MM.1S (cell line): ENCODE measurements around the gene RPL27.

Experiments used
- DNase-seq: peaks from one replicate; pipeline ENCODE4 v3.0.0-alpha.2; 2015
- H2AFZ ChIP-seq: fragments of 300-600 bp; sonication (generic); 2 replicates; pipeline ENCODE4 v1.6.0; 2016; ENCODE audit warnings: antibody characterized with exemption, low read length
- H3F3A ChIP-seq: fragments of 300-600 bp; sonication (generic); 2 replicates; pipeline ENCODE4 v1.6.1; 2016; ENCODE audit warnings: mild to moderate bottlenecking, antibody characterized with exemption, low read length, moderate library complexity, mixed read lengths; ENCODE audit not compliant: insufficient read depth
- H3K27ac ChIP-seq: fragments of 300-600 bp; sonication (generic); 2 replicates; pipeline ENCODE4 v1.5.1; 2016; ENCODE audit warnings: mild to moderate bottlenecking, low read length
- H3K27me3 ChIP-seq: fragments of 300-600 bp; sonication (generic); replicated peaks from 2 replicates; pipeline ENCODE4 v1.6.0; 2016; ENCODE audit warnings: low read length; ENCODE audit not compliant: insufficient read depth
- H3K36me3 ChIP-seq: fragments of 300-600 bp; sonication (generic); replicated peaks from 2 replicates; pipeline ENCODE4 v1.6.1; 2016; ENCODE audit warnings: mild to moderate bottlenecking, low read length, mixed read lengths; ENCODE audit not compliant: insufficient read depth
- H3K4me1 ChIP-seq: fragments of 300-600 bp; sonication (generic); 2 replicates; pipeline ENCODE4 v1.6.1; 2016; ENCODE audit warnings: low read length, mixed read lengths
- H3K4me2 ChIP-seq: fragments of 300-600 bp; sonication (generic); 2 replicates; pipeline ENCODE4 v1.6.0; 2016; ENCODE audit warnings: low read depth, low read length
- H3K4me3 ChIP-seq: fragments of 300-600 bp; sonication (generic); 2 replicates; pipeline ENCODE4 v1.5.1; 2016; ENCODE audit warnings: low read length, mixed read lengths
- H3K79me2 ChIP-seq: fragments of 300-600 bp; sonication (generic); 2 replicates; pipeline ENCODE4 v1.6.1; 2016; ENCODE audit warnings: mixed run types, low read length, mixed read lengths
- H3K9ac ChIP-seq: fragments of 300-600 bp; sonication (generic); 2 replicates; pipeline ENCODE4 v1.6.1; 2016; ENCODE audit warnings: low read length, mixed read lengths
- H3K9me2 ChIP-seq: fragments of 300-600 bp; sonication (generic); replicated peaks from 2 replicates; pipeline ENCODE4 v1.6.1; 2016; ENCODE audit warnings: mild to moderate bottlenecking, low read length, mixed read lengths; ENCODE audit not compliant: insufficient read depth
- H3K9me3 ChIP-seq: fragments of 300-600 bp; sonication (generic); replicated peaks from 2 replicates; pipeline ENCODE4 v1.6.1; 2016; ENCODE audit warnings: mild to moderate bottlenecking, low read length, mixed read lengths; ENCODE audit not compliant: insufficient read depth
- H4K20me1 ChIP-seq: fragments of 300-600 bp; sonication (generic); 2 replicates; pipeline ENCODE4 v1.6.1; 2016; ENCODE audit warnings: mild to moderate bottlenecking, low read length, moderate library complexity, mixed read lengths; ENCODE audit not compliant: insufficient read depth
- EZH2 ChIP-seq: fragments of 300-600 bp; sonication (generic); optimal IDR thresholded peaks from 2 replicates; pipeline ENCODE3; 2017; ENCODE audit warnings: low read depth, mild to moderate bottlenecking, antibody characterized with exemption, low read length, mixed read lengths
- EZH2phosphoT487 ChIP-seq: fragments of 300-600 bp; sonication (generic); IDR thresholded peaks from 2 replicates; pipeline ENCODE4 v1.6.1; 2018; ENCODE audit warnings: antibody characterized with exemption, low read length
- TF ChIP-seq, protein P1 (sequence below): fragments of 300-600 bp; sonication (generic); IDR thresholded peaks from 2 replicates; pipeline ENCODE4 v1.5.1; 2016; ENCODE audit warnings: antibody characterized with exemption, low read length, mixed read lengths

RPL27 gene

DNA sequence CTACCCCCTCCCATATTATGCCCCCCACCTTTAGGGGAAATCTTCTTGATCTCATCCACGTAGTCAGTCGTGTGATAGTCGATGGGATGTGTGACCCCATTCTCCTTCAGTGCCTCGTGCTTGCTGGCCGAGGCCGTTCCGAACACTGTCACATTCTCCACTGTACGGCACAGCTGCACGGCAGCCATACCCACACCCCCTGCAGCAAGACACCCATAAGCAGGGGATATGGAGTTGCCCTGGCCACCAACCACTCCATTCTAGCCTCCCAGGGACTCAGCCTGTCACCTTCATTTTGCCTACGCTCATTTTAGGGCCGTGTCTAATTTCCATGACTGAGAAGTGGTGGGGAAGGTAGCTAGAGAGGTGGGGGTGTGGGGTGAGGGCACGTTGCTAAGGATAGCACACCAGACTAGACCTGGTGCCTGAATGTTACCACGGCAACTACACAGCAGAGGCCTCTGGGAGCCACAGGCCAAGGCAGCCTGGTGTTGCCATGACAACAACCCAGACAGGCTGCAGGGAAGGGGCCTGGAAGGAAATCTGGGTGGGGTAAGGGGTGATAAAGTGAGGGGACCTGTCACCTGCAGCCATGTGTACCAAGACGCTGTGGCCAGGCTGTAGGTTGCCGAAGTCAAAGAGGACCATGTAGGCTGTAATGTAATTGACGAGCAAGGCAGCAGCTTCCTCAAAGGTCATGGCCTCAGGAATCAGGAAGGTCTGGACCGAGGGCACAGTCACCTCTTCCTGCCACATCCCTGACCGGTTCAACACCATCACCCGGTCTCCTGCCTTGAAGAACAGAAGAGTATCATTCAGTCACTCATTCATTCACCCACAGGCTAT, 20.0 kb downstream of the RPL27 start:
- no peaks in the 10 kb centered on the region for H3K9me2 ChIP-seq
- H3K4me2 ChIP-seq: no peak overlapping the region
- H3K27me3 ChIP-seq: no peaks in the 10 kb centered on the region
- H4K20me1 ChIP-seq: no peaks in the 10 kb centered on the region
- TF ChIP-seq EZH2: no peak
- no peak for TF ChIP-seq EZH2phosphoT487
- TF ChIP-seq, protein P1, sequence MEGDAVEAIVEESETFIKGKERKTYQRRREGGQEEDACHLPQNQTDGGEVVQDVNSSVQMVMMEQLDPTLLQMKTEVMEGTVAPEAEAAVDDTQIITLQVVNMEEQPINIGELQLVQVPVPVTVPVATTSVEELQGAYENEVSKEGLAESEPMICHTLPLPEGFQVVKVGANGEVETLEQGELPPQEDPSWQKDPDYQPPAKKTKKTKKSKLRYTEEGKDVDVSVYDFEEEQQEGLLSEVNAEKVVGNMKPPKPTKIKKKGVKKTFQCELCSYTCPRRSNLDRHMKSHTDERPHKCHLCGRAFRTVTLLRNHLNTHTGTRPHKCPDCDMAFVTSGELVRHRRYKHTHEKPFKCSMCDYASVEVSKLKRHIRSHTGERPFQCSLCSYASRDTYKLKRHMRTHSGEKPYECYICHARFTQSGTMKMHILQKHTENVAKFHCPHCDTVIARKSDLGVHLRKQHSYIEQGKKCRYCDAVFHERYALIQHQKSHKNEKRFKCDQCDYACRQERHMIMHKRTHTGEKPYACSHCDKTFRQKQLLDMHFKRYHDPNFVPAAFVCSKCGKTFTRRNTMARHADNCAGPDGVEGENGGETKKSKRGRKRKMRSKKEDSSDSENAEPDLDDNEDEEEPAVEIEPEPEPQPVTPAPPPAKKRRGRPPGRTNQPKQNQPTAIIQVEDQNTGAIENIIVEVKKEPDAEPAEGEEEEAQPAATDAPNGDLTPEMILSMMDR: no peak
- H3K79me2 ChIP-seq: no peaks in the 10 kb centered on the region
- no peak for DNase-seq
- no peaks in the 10 kb centered on the region for H3K36me3 ChIP-seq
- no peak overlapping the region for H3K4me3 ChIP-seq
- H3F3A ChIP-seq: peaks cover 5% of the 10 kb centered on the region; the same call in 1 of the 2 replicates
- H3K4me1 ChIP-seq: no peaks in the 10 kb centered on the region
- H3K27ac ChIP-seq: no peak overlapping the region
- H2AFZ ChIP-seq: no peak overlapping the region
- no peaks in the 10 kb centered on the region for H3K9me3 ChIP-seq
- no peak overlapping the region for H3K9ac ChIP-seq

DNA sequence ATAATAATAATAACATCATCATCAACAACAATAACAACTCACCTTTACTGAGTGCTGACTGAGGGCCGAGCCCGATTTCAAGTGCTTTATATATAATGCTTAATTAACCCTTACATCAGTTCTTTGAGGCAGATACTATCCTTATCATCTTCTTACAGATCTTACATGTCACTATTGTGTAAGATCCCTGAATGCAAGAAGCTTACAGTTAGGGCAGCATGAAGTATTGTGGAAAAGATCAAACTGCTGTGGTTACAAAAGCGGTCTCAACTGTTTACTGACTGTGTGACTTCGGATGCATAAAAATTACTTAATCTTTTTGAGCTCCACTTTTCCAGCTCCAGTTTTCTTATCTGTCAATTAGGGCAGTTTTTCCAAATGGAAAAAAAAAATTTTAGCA, 20.7 kb downstream of the RPL27 start:
- Histone ChIP-seq H3K9me2 (no peaks in the 10 kb centered on the region), H3K4me2 (no peak overlapping the region), H3F3A (peaks cover 5% of the 10 kb centered on the region; the same call in 1 of the 2 replicates), H4K20me1 (no peaks in the 10 kb centered on the region), H3K79me2 (no peaks in the 10 kb centered on the region), H3K9me3 (no peaks in the 10 kb centered on the region), H3K27me3 (no peaks in the 10 kb centered on the region), H2AFZ (no peak overlapping the region), H3K4me1 (no peaks in the 10 kb centered on the region), H3K9ac (no peak overlapping the region), H3K27ac (no peak overlapping the region), H3K36me3 (no peaks in the 10 kb centered on the region), H3K4me3 (no peak overlapping the region)
- no peak for TF ChIP-seq EZH2phosphoT487
- TF ChIP-seq, protein P1: no peak
- TF ChIP-seq EZH2: no peak
- DNase-seq: no peak

DNA sequence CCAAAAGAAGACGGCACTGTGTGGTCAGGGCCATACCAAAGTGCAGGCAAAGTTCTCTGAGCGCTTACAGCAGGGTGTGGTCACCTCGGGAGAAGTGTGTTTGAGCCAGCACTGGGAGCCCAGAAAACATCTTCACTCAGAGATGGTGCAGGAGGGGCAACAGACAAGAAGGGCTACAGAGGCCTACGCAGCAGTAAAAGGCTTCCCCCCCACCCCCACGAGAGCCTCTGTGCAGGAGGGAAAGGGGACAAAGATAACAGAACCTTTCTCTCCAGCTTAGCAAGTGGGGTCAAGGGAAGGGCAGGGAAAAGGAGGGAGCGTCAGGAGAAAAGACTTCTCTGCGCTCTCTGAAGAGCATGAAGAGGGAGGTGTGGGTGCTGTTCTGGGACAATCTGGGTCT, 21.2 kb downstream of the RPL27 start:
- H3K9ac ChIP-seq: no peak overlapping the region
- H4K20me1 ChIP-seq: no peaks in the 10 kb centered on the region
- DNase-seq: no peak
- H3F3A ChIP-seq: peaks cover 5% of the 10 kb centered on the region; the same call in 1 of the 2 replicates
- no peaks in the 10 kb centered on the region for H3K9me3 ChIP-seq
- H3K79me2 ChIP-seq: no peaks in the 10 kb centered on the region
- no peaks in the 10 kb centered on the region for H3K4me1 ChIP-seq
- no peak overlapping the region for H3K4me3 ChIP-seq
- no peak overlapping the region for H3K4me2 ChIP-seq
- no peaks in the 10 kb centered on the region for H3K27me3 ChIP-seq
- no peak overlapping the region for H3K27ac ChIP-seq
- TF ChIP-seq EZH2phosphoT487 (no peak), EZH2 (no peak)
- TF ChIP-seq, protein P1: no peak
- no peak overlapping the region for H2AFZ ChIP-seq
- no peaks in the 10 kb centered on the region for H3K9me2 ChIP-seq
- H3K36me3 ChIP-seq: no peaks in the 10 kb centered on the region
